ENCODE results near the gene TET3.

TET3 gene

GRCh38 chr2:73947412-73948018 lies 37.2 kb upstream of the TET3 start:
- no peak overlapping the region for H3K4me3 ChIP-seq (ENCODE audit: low read length)
- no peak overlapping the region for H3K9ac ChIP-seq (ENCODE audit: low read length)
- DNase-seq (ENCODE audit: low read depth): no peak
- peaks cover 78% of the 10 kb centered on the region for H3K36me3 ChIP-seq (ENCODE audit: control insufficient read depth, insufficient read depth, low read length, severe bottlenecking)
- H3K4me1 ChIP-seq (ENCODE audit: control insufficient read depth, insufficient read depth, low read length): peaks cover 5% of the 10 kb centered on the region
- no peaks in the 10 kb centered on the region for H3K9me3 ChIP-seq (ENCODE audit: control insufficient read depth, low read length)
- H3K27me3 ChIP-seq (replicated peaks; ENCODE audit: control insufficient read depth, insufficient read depth, low read length): no peaks in the 10 kb centered on the region

DNA sequence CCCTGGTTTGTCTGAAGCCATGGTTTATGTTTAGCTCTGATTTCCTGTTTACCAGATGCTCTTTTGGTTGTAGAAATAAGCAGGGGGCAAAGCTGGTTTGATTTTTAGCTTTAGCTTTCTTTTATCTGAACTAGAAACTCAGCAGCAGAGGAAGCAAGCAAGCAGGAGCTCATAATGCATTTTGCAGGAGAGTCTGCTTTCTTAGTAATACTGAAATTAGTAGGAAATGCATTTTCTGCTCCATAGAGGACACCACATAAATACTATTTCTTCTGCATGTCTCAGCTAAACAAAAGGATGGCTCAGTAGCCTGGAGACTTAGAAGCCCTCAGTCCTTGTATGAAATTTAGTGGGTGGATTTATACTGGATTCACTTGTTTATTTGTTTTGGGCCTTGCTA lies 34.9 kb upstream of the TET3 start:
- no peaks in the 10 kb centered on the region for H3K27me3 ChIP-seq (replicated peaks; ENCODE audit: control insufficient read depth, insufficient read depth, low read length)
- peaks cover 6% of the 10 kb centered on the region for H3K4me1 ChIP-seq (ENCODE audit: control insufficient read depth, insufficient read depth, low read length)
- H3K9me3 ChIP-seq (ENCODE audit: control insufficient read depth, low read length): no peaks in the 10 kb centered on the region
- peaks cover 86% of the 10 kb centered on the region for H3K36me3 ChIP-seq (ENCODE audit: control insufficient read depth, insufficient read depth, low read length, severe bottlenecking)
- H3K4me3 ChIP-seq (ENCODE audit: low read length): no peak overlapping the region
- H3K9ac ChIP-seq (ENCODE audit: low read length): no peak overlapping the region
- DNase-seq (ENCODE audit: low read depth): no peak

- Histone ChIP-seq H3K27me3 (replicated peaks; ENCODE audit: control insufficient read depth, insufficient read depth, low read length) (no peaks in the 10 kb centered on the region), H3K4me3 (ENCODE audit: low read length) (no peak overlapping the region), H3K4me1 (ENCODE audit: control insufficient read depth, insufficient read depth, low read length) (peaks cover 6% of the 10 kb centered on the region), H3K9me3 (ENCODE audit: control insufficient read depth, low read length) (no peaks in the 10 kb centered on the region), H3K9ac (ENCODE audit: low read length) (no peak overlapping the region), H3K36me3 (ENCODE audit: control insufficient read depth, insufficient read depth, low read length, severe bottlenecking) (peaks cover 91% of the 10 kb centered on the region)
- peak; percentile 25 for DNase-seq (ENCODE audit: low read depth)
These were observed 31.9 kb upstream of the TET3 start for GRCh38 chr2:73952499-73953446.

DNA sequence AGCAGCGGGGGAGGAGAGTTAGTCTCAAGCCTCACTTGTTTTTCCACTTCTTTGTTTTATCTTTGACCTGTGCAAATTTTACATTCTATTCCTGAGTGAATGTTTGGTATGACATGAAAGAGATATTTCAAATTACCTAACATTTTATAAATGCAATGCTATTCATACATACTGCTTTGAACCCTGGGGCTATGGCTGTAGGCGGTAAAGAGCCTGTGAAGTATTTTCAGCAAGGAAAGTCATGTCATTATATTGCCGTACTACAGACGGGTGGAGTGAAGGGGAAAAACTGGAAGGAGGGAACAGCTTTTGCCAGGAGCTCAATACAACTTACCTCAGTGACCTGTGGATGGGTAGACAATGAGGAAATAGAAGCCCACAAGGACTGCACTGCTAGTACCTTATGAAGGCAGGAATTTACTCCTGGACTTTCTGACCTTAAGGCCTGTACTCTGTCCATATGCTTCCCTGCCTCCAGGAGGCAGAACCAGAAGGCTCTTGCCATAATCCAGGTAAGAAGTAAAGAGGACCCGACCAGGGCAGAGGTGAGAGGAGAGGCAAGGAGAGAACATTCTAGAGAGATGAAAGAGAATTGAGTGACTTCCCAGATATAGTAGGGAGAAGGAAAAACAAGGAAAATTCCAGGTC lies 28.4 kb upstream of the TET3 start:
- Histone ChIP-seq H3K4me3 (ENCODE audit: low read length) (no peak overlapping the region), H3K36me3 (ENCODE audit: control insufficient read depth, insufficient read depth, low read length, severe bottlenecking) (peaks cover 83% of the 10 kb centered on the region), H3K27me3 (replicated peaks; ENCODE audit: control insufficient read depth, insufficient read depth, low read length) (no peaks in the 10 kb centered on the region), H3K4me1 (ENCODE audit: control insufficient read depth, insufficient read depth, low read length) (peaks cover 6% of the 10 kb centered on the region), H3K9me3 (ENCODE audit: control insufficient read depth, low read length) (no peaks in the 10 kb centered on the region), H3K9ac (ENCODE audit: low read length) (no peak overlapping the region)
- no peak for DNase-seq (ENCODE audit: low read depth)

GRCh38 chr2:73961274-73961673 lies 23.4 kb upstream of the TET3 start:
- Histone ChIP-seq H3K9ac (ENCODE audit: low read length) (no peak overlapping the region), H3K36me3 (ENCODE audit: control insufficient read depth, insufficient read depth, low read length, severe bottlenecking) (peaks cover 40% of the 10 kb centered on the region), H3K9me3 (ENCODE audit: control insufficient read depth, low read length) (no peaks in the 10 kb centered on the region), H3K4me3 (ENCODE audit: low read length) (no peak overlapping the region), H3K4me1 (ENCODE audit: control insufficient read depth, insufficient read depth, low read length) (no peaks in the 10 kb centered on the region), H3K27me3 (replicated peaks; ENCODE audit: control insufficient read depth, insufficient read depth, low read length) (no peaks in the 10 kb centered on the region)
- DNase-seq (ENCODE audit: low read depth): no peak

DNA sequence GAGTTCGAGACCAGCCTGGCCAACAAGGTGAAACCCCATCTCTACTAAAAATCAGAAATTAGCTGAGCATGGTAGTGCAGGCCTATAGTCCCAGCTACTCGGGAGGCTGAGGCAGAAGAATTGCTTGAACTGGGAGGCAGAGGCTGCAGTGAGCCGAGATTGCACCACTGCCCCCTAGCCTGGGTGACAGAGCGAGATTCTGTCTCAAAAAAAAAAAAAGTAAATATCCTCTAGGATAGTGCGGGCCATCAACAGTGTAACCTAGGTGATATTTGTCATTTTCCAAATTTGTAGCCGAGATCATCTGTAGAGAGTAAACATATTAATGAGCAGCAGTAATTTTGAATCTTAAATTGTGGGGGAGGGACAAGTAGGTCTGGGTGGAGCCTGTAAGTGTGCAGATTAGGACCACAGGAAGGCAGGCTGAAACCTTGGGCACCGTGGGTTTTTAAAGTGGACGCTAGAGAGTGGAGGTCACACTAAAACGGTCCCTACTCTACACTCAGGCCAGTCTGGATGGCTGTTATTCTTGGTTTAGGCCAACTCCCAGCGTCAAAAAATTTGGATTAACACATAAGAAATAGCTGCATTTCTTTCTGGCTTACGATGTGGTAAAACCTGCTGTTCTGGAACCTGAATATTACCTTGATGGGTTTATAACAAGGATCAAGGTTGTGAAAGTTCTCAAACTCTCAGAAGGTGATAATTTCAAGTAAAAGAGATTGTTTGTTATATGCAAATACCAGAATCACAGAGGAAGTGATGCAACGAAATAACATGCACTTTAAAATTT lies 22.7 kb upstream of the TET3 start:
- H3K4me1 ChIP-seq (ENCODE audit: control insufficient read depth, insufficient read depth, low read length): no peaks in the 10 kb centered on the region
- no peak for DNase-seq (ENCODE audit: low read depth)

DNA sequence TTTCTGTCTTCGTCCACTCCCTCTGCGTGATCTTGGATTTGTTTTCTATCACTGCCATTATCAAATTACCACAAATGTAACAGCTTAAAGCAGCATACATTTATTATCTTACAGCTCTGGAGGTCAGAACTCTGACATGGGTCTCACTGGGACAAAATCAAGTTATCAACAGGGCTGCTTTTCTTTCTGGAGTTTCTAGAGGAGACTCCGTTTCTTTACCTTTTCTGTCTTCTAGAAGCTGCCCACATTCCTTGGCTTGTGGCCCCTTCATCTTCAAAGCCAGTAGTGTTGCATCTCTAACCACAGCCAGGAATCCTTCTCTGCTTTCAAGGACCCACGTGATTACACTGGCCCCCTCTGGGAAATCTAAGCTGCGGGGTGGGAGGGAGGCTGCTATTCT lies 21.9 kb upstream of the TET3 start:
- H3K27me3 ChIP-seq (replicated peaks; ENCODE audit: control insufficient read depth, insufficient read depth, low read length): no peaks in the 10 kb centered on the region
- no peak overlapping the region for H3K9ac ChIP-seq (ENCODE audit: low read length)
- peaks cover 26% of the 10 kb centered on the region for H3K36me3 ChIP-seq (ENCODE audit: control insufficient read depth, insufficient read depth, low read length, severe bottlenecking)
- H3K4me3 ChIP-seq (ENCODE audit: low read length): no peak overlapping the region
- no peaks in the 10 kb centered on the region for H3K9me3 ChIP-seq (ENCODE audit: control insufficient read depth, low read length)
- no peak for DNase-seq (ENCODE audit: low read depth)
- no peaks in the 10 kb centered on the region for H3K4me1 ChIP-seq (ENCODE audit: control insufficient read depth, insufficient read depth, low read length)

More for the DNA sequence above, 22.7 kb upstream of the TET3 start:
- H3K9ac ChIP-seq (ENCODE audit: low read length): no peak overlapping the region
- H3K9me3 ChIP-seq (ENCODE audit: control insufficient read depth, low read length): no peaks in the 10 kb centered on the region
- no peak overlapping the region for H3K4me3 ChIP-seq (ENCODE audit: low read length)
- peaks cover 33% of the 10 kb centered on the region for H3K36me3 ChIP-seq (ENCODE audit: control insufficient read depth, insufficient read depth, low read length, severe bottlenecking)
- no peaks in the 10 kb centered on the region for H3K27me3 ChIP-seq (replicated peaks; ENCODE audit: control insufficient read depth, insufficient read depth, low read length)

GRCh38 chr2:73963385-73964120 lies 21.2 kb upstream of the TET3 start:
- H3K27me3 ChIP-seq (replicated peaks; ENCODE audit: control insufficient read depth, insufficient read depth, low read length): no peaks in the 10 kb centered on the region
- no peak overlapping the region for H3K9ac ChIP-seq (ENCODE audit: low read length)
- no peak overlapping the region for H3K4me3 ChIP-seq (ENCODE audit: low read length)
- peaks cover 18% of the 10 kb centered on the region for H3K36me3 ChIP-seq (ENCODE audit: control insufficient read depth, insufficient read depth, low read length, severe bottlenecking)
- no peaks in the 10 kb centered on the region for H3K4me1 ChIP-seq (ENCODE audit: control insufficient read depth, insufficient read depth, low read length)
- no peaks in the 10 kb centered on the region for H3K9me3 ChIP-seq (ENCODE audit: control insufficient read depth, low read length)
- no peak for DNase-seq (ENCODE audit: low read depth)

DNA sequence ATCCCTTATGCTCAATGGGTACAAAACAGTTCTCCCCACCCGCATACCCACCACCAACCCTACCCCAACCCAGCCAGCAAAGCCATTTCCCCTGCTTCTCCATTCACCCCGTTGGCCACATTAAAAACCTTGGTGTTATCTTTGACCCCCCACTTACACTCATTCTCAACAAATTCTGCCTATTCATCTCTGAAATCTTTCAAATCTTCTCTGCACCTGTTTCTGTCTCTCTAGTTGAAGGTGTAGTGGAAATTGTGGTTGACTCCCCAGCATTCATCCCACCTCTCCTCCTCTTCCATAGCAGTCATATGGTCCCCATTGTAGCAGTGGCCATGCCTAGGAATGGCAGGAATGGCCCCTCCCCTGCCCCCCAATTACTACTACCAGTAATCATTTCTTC lies 20.5 kb upstream of the TET3 start:
- H3K4me3 ChIP-seq (ENCODE audit: low read length): no peak overlapping the region
- peaks cover 2% of the 10 kb centered on the region for H3K4me1 ChIP-seq (ENCODE audit: control insufficient read depth, insufficient read depth, low read length)
- H3K9me3 ChIP-seq (ENCODE audit: control insufficient read depth, low read length): no peaks in the 10 kb centered on the region
- H3K27me3 ChIP-seq (replicated peaks; ENCODE audit: control insufficient read depth, insufficient read depth, low read length): no peaks in the 10 kb centered on the region
- peaks cover 11% of the 10 kb centered on the region for H3K36me3 ChIP-seq (ENCODE audit: control insufficient read depth, insufficient read depth, low read length, severe bottlenecking)
- H3K9ac ChIP-seq (ENCODE audit: low read length): no peak overlapping the region
- no peak for DNase-seq (ENCODE audit: low read depth)

GRCh38 chr2:73965053-73965452 lies 19.7 kb upstream of the TET3 start:
- Histone ChIP-seq H3K9ac (ENCODE audit: low read length) (no peak overlapping the region), H3K4me1 (ENCODE audit: control insufficient read depth, insufficient read depth, low read length) (peaks cover 10% of the 10 kb centered on the region), H3K4me3 (ENCODE audit: low read length) (no peak overlapping the region), H3K36me3 (ENCODE audit: control insufficient read depth, insufficient read depth, low read length, severe bottlenecking) (peaks cover 4% of the 10 kb centered on the region), H3K9me3 (ENCODE audit: control insufficient read depth, low read length) (no peaks in the 10 kb centered on the region), H3K27me3 (replicated peaks; ENCODE audit: control insufficient read depth, insufficient read depth, low read length) (no peaks in the 10 kb centered on the region)
- DNase-seq (ENCODE audit: low read depth): no peak
